Sigmoid colon (tissue), 4 donors: ENCODE measurements around the gene EFHC2.

Source experiments
- CTCF ChIP-seq, 4 experiments: fragments of 450-650 bp in 3 of 4; fragments of 200-600 bp in 1 of 4; IDR thresholded peaks; one replicate each; pipeline ENCODE4 v1.5.1; 2016 to 2019; ENCODE audit warnings: antibody characterized with exemption in 4 of 4, mild to moderate bottlenecking in 3 of 4, moderate library complexity in 2 of 4
- EP300 ChIP-seq, 4 donors: sonication (generic); formaldehyde crosslinking; IDR thresholded peaks; one replicate each; pipeline ENCODE4 v1.6.1; 2017; ENCODE audit warnings: antibody characterized with exemption in 4 of 4
- POLR2A ChIP-seq, 2 donors: fragments of 450-650 bp; IDR thresholded peaks; one replicate each; pipeline ENCODE4 v1.6.1; 2016; ENCODE audit warnings: antibody characterized with exemption in 2 of 2, mild to moderate bottlenecking in 2 of 2, moderate library complexity in 2 of 2
- POLR2AphosphoS5 ChIP-seq, 4 donors: sonication (generic); formaldehyde crosslinking; IDR thresholded peaks; one replicate each; pipeline ENCODE4 v1.6.1; 2017; ENCODE audit warnings: antibody characterized with exemption in 4 of 4

DNA sequence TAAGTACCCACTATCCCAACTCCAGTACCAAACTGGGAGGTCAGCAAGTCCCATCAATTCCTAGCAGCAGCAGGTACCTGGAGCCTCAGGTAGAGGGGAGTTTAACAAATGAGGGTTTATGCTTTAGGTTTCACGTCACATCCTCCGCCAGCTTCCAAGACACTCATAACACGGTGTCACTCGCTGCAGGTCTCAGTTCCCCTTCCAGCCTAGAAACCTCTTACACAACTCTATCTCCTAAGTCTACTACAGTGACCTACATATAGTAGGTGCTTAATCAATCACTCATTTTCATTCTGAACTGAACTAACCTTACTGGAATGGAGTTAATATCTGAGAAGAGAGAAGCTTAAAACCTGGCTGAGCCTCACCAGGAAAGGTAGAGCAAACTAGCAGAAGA is 96.0 kb downstream of the EFHC2 start:
- TF ChIP-seq POLR2AphosphoS5 (IDR thresholded peaks at IDR 0.05) (no peak), CTCF (IDR thresholded peaks at IDR 0.05) (no peak), POLR2A (IDR thresholded peaks at IDR 0.05) (no peak), EP300 (IDR thresholded peaks at IDR 0.05) (no peak)
